ENCODE measurements around the gene MAP6. TPM values are rescaled to one million over a fixed set of nuclear protein-coding genes. Genes with fewer than 3 reads are reported as not detected.

The MAP6 gene
- total and polyA plus RNA-seq, 10 of the 15 experiments (the other 5 are each of a cell fraction or from before 2014, with no cell fraction given): 0.06 to 0.19 (median 0.11) TPM; not detected in 5

- TF ChIP-seq CBX5 (IDR thresholded peaks at IDR 0.05; ENCODE audit: low read depth): no peak
- no peak; the same call in 1 of the 2 replicates for TF ChIP-seq POLR2A (IDR thresholded peaks at IDR 0.05; ENCODE audit: low read depth, low read length)
- no peak for TF ChIP-seq SP1 (IDR thresholded peaks at IDR 0.05; ENCODE audit: low read depth, low read length)
- TF ChIP-seq LARP7 (IDR thresholded peaks at IDR 0.05): no peak
- TF ChIP-seq, protein P1, sequence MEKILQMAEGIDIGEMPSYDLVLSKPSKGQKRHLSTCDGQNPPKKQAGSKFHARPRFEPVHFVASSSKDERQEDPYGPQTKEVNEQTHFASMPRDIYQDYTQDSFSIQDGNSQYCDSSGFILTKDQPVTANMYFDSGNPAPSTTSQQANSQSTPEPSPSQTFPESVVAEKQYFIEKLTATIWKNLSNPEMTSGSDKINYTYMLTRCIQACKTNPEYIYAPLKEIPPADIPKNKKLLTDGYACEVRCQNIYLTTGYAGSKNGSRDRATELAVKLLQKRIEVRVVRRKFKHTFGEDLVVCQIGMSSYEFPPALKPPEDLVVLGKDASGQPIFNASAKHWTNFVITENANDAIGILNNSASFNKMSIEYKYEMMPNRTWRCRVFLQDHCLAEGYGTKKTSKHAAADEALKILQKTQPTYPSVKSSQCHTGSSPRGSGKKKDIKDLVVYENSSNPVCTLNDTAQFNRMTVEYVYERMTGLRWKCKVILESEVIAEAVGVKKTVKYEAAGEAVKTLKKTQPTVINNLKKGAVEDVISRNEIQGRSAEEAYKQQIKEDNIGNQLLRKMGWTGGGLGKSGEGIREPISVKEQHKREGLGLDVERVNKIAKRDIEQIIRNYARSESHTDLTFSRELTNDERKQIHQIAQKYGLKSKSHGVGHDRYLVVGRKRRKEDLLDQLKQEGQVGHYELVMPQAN (conservative IDR thresholded peaks at IDR 0.05): no peak
- no peak for TF ChIP-seq CUX1 (IDR thresholded peaks at IDR 0.05; ENCODE audit: insufficient replicate concordance, low read depth, low read length)
- no peak for TF ChIP-seq YY1 (IDR thresholded peaks at IDR 0.05; ENCODE audit: low read depth, low read length)
- TF ChIP-seq IRF5 (IDR thresholded peaks at IDR 0.05; ENCODE audit: borderline replicate concordance): no peak
- TF ChIP-seq, protein P2, sequence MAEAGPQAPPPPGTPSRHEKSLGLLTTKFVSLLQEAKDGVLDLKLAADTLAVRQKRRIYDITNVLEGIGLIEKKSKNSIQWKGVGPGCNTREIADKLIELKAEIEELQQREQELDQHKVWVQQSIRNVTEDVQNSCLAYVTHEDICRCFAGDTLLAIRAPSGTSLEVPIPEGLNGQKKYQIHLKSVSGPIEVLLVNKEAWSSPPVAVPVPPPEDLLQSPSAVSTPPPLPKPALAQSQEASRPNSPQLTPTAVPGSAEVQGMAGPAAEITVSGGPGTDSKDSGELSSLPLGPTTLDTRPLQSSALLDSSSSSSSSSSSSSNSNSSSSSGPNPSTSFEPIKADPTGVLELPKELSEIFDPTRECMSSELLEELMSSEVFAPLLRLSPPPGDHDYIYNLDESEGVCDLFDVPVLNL (IDR thresholded peaks at IDR 0.05; ENCODE audit: low read depth, low read length): no peak
- TF ChIP-seq MAX (IDR thresholded peaks at IDR 0.05; ENCODE audit: low read depth, low read length): no peak
- TF ChIP-seq, protein P3, sequence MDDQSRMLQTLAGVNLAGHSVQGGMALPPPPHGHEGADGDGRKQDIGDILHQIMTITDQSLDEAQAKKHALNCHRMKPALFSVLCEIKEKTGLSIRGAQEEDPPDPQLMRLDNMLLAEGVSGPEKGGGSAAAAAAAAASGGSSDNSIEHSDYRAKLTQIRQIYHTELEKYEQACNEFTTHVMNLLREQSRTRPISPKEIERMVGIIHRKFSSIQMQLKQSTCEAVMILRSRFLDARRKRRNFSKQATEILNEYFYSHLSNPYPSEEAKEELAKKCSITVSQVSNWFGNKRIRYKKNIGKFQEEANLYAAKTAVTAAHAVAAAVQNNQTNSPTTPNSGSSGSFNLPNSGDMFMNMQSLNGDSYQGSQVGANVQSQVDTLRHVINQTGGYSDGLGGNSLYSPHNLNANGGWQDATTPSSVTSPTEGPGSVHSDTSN (IDR thresholded peaks at IDR 0.05; ENCODE audit: insufficient replicate concordance, low read depth, low read length): no peak
- TF ChIP-seq ZSCAN29 (IDR thresholded peaks at IDR 0.05): no peak
These were observed 105.3 kb downstream of the MAP6 start (continued) for GRCh38 chr11:75563501-75563977.

Measured in GM12878 (cell line).